Ectodermal cell (in vitro differentiated cells): ENCODE data around the gene STX7.

Source experiments
- H3K27ac ChIP-seq: 2 replicates; pipeline ENCODE4 v1.7.0; 2013; ENCODE audit warnings: mild to moderate bottlenecking, low read depth, low read length; ENCODE audit not compliant: insufficient read depth, poor library complexity, severe bottlenecking
- H3K27me3 ChIP-seq: 2 replicates; pipeline ENCODE4 v1.7.0; 2013; ENCODE audit warnings: mild to moderate bottlenecking, low read length; ENCODE audit not compliant: insufficient read depth, control insufficient read depth, poor library complexity, severe bottlenecking
- H3K36me3 ChIP-seq: one replicate; pipeline ENCODE4 v1.7.0; 2013; ENCODE audit warnings: low read length; ENCODE audit not compliant: control insufficient read depth, insufficient read depth
- H3K4me1 ChIP-seq: one replicate; pipeline ENCODE4 v1.7.0; 2013; ENCODE audit warnings: low read length; ENCODE audit not compliant: control insufficient read depth, insufficient read depth
- H3K4me3 ChIP-seq: 2 replicates; pipeline ENCODE4 v1.7.0; 2013; ENCODE audit warnings: low read depth, low read length, control low read depth; ENCODE audit not compliant: insufficient read depth
- H3K9me3 ChIP-seq: 2 replicates; pipeline ENCODE4 v1.7.0; 2013; ENCODE audit warnings: mild to moderate bottlenecking, low read length, moderate library complexity; ENCODE audit not compliant: control insufficient read depth
- WGBS, 2 experiments: methylation state at CpG; one replicate each; pipeline ENCODE4 v1.1.7; 2013; ENCODE audit warnings: missing lambda C conversion rate in 2 of 2; 5-methylcytosine and 5-hydroxymethylcytosine counted together

The STX7 gene

GRCh38 chr6:132479131-132479530 lies 33.8 kb downstream of the STX7 start:
- Histone ChIP-seq H3K27ac (no peak overlapping the region), H3K9me3 (no peaks in the 10 kb centered on the region), H3K36me3 (no peaks in the 10 kb centered on the region), H3K4me3 (no peak overlapping the region), H3K4me1 (no peaks in the 10 kb centered on the region), H3K27me3 (no peaks in the 10 kb centered on the region)
- 93 to 100% methylated on average over 2 of the region's 2 CpGs for WGBS, 2 experiments

GRCh38 chr6:132478674-132479073 lies 34.2 kb downstream of the STX7 start:
- Histone ChIP-seq H3K9me3 (no peaks in the 10 kb centered on the region), H3K27ac (no peak overlapping the region), H3K4me3 (no peak overlapping the region), H3K27me3 (no peaks in the 10 kb centered on the region), H3K36me3 (no peaks in the 10 kb centered on the region), H3K4me1 (no peaks in the 10 kb centered on the region)
- 93 to 95% methylated on average over 5 of the region's 5 CpGs for WGBS, 2 experiments

GRCh38 chr6:132478266-132478665 lies 34.6 kb downstream of the STX7 start:
- H3K27ac ChIP-seq, result no peak overlapping the region
- WGBS, 2 experiments, result 61 to 73% methylated on average over 2 of the region's 2 CpGs

GRCh38 chr6:132476688-132477087 lies 36.2 kb downstream of the STX7 start:
- WGBS, 2 experiments, result 100% methylated on average over 3 of the region's 4 CpGs
- Histone ChIP-seq H3K27me3 (no peaks in the 10 kb centered on the region), H3K36me3 (no peaks in the 10 kb centered on the region), H3K4me1 (no peaks in the 10 kb centered on the region), H3K9me3 (no peaks in the 10 kb centered on the region), H3K4me3 (no peak overlapping the region), H3K27ac (no peak overlapping the region)

More at GRCh38 chr6:132478266-132478665, 34.6 kb downstream of the STX7 start:
- no peaks in the 10 kb centered on the region for H3K36me3 ChIP-seq
- no peaks in the 10 kb centered on the region for H3K27me3 ChIP-seq
- H3K4me3 ChIP-seq, result no peak overlapping the region
- no peaks in the 10 kb centered on the region for H3K9me3 ChIP-seq
- no peaks in the 10 kb centered on the region for H3K4me1 ChIP-seq

GRCh38 chr6:132475925-132476324 lies 37.0 kb downstream of the STX7 start:
- no peak overlapping the region for H3K4me3 ChIP-seq
- no peaks in the 10 kb centered on the region for H3K4me1 ChIP-seq
- no peak overlapping the region for H3K27ac ChIP-seq
- H3K27me3 ChIP-seq, result no peaks in the 10 kb centered on the region
- no peaks in the 10 kb centered on the region for H3K36me3 ChIP-seq
- no peaks in the 10 kb centered on the region for H3K9me3 ChIP-seq
- WGBS, 2 experiments, result 93 to 100% methylated on average over 1 of the region's 1 CpG

- no peaks in the 10 kb centered on the region for H3K9me3 ChIP-seq
- WGBS, 2 experiments, result 80 to 98% methylated on average over 1 to 2 of the region's 3 CpGs
Measured at GRCh38 chr6:132471787-132472186, 41.1 kb downstream of the STX7 start.

GRCh38 chr6:132466952-132467351 lies 46.0 kb downstream of the STX7 start:
- no peaks in the 10 kb centered on the region for H3K9me3 ChIP-seq
- no peaks in the 10 kb centered on the region for H3K27me3 ChIP-seq
- WGBS, 2 experiments, result 91 to 93% methylated on average over 3 of the region's 3 CpGs
- no peak overlapping the region for H3K27ac ChIP-seq
- H3K36me3 ChIP-seq, result peaks cover 9% of the 10 kb centered on the region
- no peak overlapping the region for H3K4me3 ChIP-seq
- no peaks in the 10 kb centered on the region for H3K4me1 ChIP-seq

More at GRCh38 chr6:132471787-132472186, 41.1 kb downstream of the STX7 start:
- Histone ChIP-seq H3K27ac (no peak overlapping the region), H3K27me3 (no peaks in the 10 kb centered on the region), H3K4me3 (no peak overlapping the region), H3K4me1 (no peaks in the 10 kb centered on the region), H3K36me3 (no peaks in the 10 kb centered on the region)

- no peak overlapping the region for H3K4me3 ChIP-seq
- no peaks in the 10 kb centered on the region for H3K9me3 ChIP-seq
- no peak overlapping the region for H3K27ac ChIP-seq
- 90 to 92% methylated on average over 5 of the region's 5 CpGs for WGBS, 2 experiments
- H3K27me3 ChIP-seq, result no peaks in the 10 kb centered on the region
- peaks cover 16% of the 10 kb centered on the region for H3K36me3 ChIP-seq
- H3K4me1 ChIP-seq, result no peaks in the 10 kb centered on the region
Measured at GRCh38 chr6:132465530-132466485, 47.1 kb downstream of the STX7 start.

GRCh38 chr6:132464538-132465256 lies 48.2 kb downstream of the STX7 start:
- Histone ChIP-seq H3K27me3 (no peaks in the 10 kb centered on the region), H3K4me1 (no peaks in the 10 kb centered on the region), H3K27ac (no peak overlapping the region), H3K4me3 (no peak overlapping the region), H3K36me3 (peaks cover 16% of the 10 kb centered on the region), H3K9me3 (no peaks in the 10 kb centered on the region)
- 93 to 95% methylated on average over 5 of the region's 5 CpGs for WGBS, 2 experiments

- H3K27ac ChIP-seq, result no peak overlapping the region
- H3K27me3 ChIP-seq, result no peaks in the 10 kb centered on the region
- WGBS, 2 experiments, result 94 to 98% methylated on average over 5 to 6 of the region's 6 CpGs
- peaks cover 20% of the 10 kb centered on the region for H3K36me3 ChIP-seq
- no peaks in the 10 kb centered on the region for H3K9me3 ChIP-seq
- no peak overlapping the region for H3K4me3 ChIP-seq
- no peaks in the 10 kb centered on the region for H3K4me1 ChIP-seq
Measured at GRCh38 chr6:132461958-132462357, 51.0 kb downstream of the STX7 start.
